Loucy (cell line): ENCODE measurements around the gene PTGES2.
"Not testable (repeated sequence)": the region's sequence is repeated elsewhere in the genome, so short reads cannot be mapped to it uniquely, and the experiment has no call there.

Experiments
- H2AFZ ChIP-seq: fragments of 200-600 bp; sonication (generic); 2 replicates; pipeline ENCODE4 v1.6.0; 2016; ENCODE audit warnings: antibody characterized with exemption, mild to moderate bottlenecking, low read length, moderate library complexity
- H3F3A ChIP-seq: fragments of 200-600 bp; 2 replicates; pipeline ENCODE4 v1.6.0; 2016; ENCODE audit warnings: antibody characterized with exemption, low read depth, mild to moderate bottlenecking
- H3K27me3 ChIP-seq: fragments of 200-600 bp; sonication (generic); 2 replicates; pipeline ENCODE4 v1.6.1; 2014; ENCODE audit warnings: low read length, mild to moderate bottlenecking; ENCODE audit not compliant: insufficient read depth, poor library complexity, severe bottlenecking
- H3K36me3 ChIP-seq: fragments of 200-600 bp; sonication (generic); 2 replicates; pipeline ENCODE4 v1.6.1; 2016; ENCODE audit warnings: low read length; ENCODE audit not compliant: insufficient read depth
- H3K4me1 ChIP-seq: fragments of 200-600 bp; sonication (generic); 2 replicates; pipeline ENCODE4 v1.5.1; 2014; ENCODE audit warnings: low read length, mild to moderate bottlenecking; ENCODE audit not compliant: insufficient read depth, poor library complexity, severe bottlenecking
- H3K4me2 ChIP-seq: fragments of 200-600 bp; sonication (generic); 2 replicates; pipeline ENCODE4 v1.6.0; 2014; ENCODE audit warnings: antibody characterized with exemption, low read length, low read depth, mild to moderate bottlenecking; ENCODE audit not compliant: poor library complexity, severe bottlenecking
- H3K4me3 ChIP-seq: fragments of 200-600 bp; sonication (generic); 2 replicates; pipeline ENCODE4 v1.5.1; 2014; ENCODE audit warnings: low read length, mild to moderate bottlenecking, mixed read lengths; ENCODE audit not compliant: poor library complexity, severe bottlenecking
- H3K79me2 ChIP-seq: fragments of 200-600 bp; sonication (generic); 2 replicates; pipeline ENCODE4 v1.6.1; 2014; ENCODE audit warnings: low read length; ENCODE audit not compliant: insufficient read depth
- H3K9ac ChIP-seq: fragments of 200-600 bp; sonication (generic); 2 replicates; pipeline ENCODE4 v1.6.0; 2014; ENCODE audit warnings: mild to moderate bottlenecking, low read depth, low read length, moderate library complexity; ENCODE audit not compliant: poor library complexity, severe bottlenecking
- H3K9me2 ChIP-seq: fragments of 200-600 bp; sonication (generic); replicated peaks from 2 replicates; pipeline ENCODE4 v1.6.1; 2016; ENCODE audit warnings: low read depth, low read length, mixed read lengths
- H3K9me3 ChIP-seq: fragments of 200-600 bp; sonication (generic); 2 replicates; pipeline ENCODE4 v1.6.1; 2014; ENCODE audit warnings: mild to moderate bottlenecking, antibody characterized with exemption, low read length, low read depth; ENCODE audit not compliant: insufficient read depth
- H4K20me1 ChIP-seq: fragments of 200-600 bp; sonication (generic); 2 replicates; pipeline ENCODE4 v1.6.0; 2014; ENCODE audit warnings: antibody characterized with exemption, low read length, mild to moderate bottlenecking; ENCODE audit not compliant: insufficient read depth, poor library complexity, severe bottlenecking
- EZH2phosphoT487 ChIP-seq: fragments of 200-600 bp; IDR thresholded peaks from 2 replicates; pipeline ENCODE4 v1.6.1; 2018; ENCODE audit warnings: antibody characterized with exemption, mild to moderate bottlenecking, moderate library complexity, borderline replicate concordance
- TF ChIP-seq, protein P1 (sequence below): fragments of 200-600 bp; sonication (generic); conservative IDR thresholded peaks from 2 replicates; pipeline ENCODE4 v1.5.1; 2014; ENCODE audit warnings: mild to moderate bottlenecking, antibody characterized with exemption, low read length

Gene PTGES2

DNA sequence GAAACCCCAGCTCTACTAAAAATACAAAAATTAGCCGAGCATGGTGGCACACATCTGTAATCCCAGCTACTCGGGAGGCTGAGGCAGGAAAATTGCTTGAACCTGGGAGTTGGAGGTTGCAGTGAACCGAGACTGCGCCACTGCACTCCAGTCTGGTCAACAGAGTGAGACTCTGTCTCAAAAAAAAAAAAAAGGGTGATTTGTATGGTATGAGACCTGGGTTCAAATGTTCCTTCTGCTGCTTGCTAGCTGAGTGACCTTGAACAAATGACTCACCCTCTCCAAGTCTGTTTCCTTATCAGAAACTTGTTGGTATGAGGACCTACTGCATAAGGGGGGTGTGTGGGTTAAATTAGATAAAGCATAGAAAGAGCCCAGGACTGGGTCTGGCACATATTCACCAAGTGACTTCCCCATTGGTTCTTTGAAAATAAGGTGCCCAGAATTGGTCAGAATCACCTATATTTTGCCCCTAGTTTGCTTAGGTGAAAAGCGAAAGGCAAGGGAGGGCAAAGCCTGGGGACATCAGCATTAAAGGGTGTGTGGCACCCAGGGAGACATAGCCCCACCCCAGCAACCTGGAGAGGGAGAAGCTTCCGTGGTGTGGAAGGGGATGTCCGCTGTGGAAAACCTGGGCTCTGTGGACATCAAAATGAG is 49.6 kb downstream of the PTGES2 start:
- H3K9me2 ChIP-seq, result no peaks in the 10 kb centered on the region
- no peak overlapping the region for H2AFZ ChIP-seq
- no peak for TF ChIP-seq EZH2phosphoT487
- TF ChIP-seq, protein P1, sequence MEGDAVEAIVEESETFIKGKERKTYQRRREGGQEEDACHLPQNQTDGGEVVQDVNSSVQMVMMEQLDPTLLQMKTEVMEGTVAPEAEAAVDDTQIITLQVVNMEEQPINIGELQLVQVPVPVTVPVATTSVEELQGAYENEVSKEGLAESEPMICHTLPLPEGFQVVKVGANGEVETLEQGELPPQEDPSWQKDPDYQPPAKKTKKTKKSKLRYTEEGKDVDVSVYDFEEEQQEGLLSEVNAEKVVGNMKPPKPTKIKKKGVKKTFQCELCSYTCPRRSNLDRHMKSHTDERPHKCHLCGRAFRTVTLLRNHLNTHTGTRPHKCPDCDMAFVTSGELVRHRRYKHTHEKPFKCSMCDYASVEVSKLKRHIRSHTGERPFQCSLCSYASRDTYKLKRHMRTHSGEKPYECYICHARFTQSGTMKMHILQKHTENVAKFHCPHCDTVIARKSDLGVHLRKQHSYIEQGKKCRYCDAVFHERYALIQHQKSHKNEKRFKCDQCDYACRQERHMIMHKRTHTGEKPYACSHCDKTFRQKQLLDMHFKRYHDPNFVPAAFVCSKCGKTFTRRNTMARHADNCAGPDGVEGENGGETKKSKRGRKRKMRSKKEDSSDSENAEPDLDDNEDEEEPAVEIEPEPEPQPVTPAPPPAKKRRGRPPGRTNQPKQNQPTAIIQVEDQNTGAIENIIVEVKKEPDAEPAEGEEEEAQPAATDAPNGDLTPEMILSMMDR, result no peak
- peaks cover 20% of the 10 kb centered on the region; the same call in 1 of the 2 replicates for H3K36me3 ChIP-seq
- peaks cover 10% of the 10 kb centered on the region for H4K20me1 ChIP-seq
- H3F3A ChIP-seq, result peaks cover under 1% of the 10 kb centered on the region; the same call in 1 of the 2 replicates
- peak overlapping the region; percentile 12 for H3K4me2 ChIP-seq
- no peaks in the 10 kb centered on the region for H3K9me3 ChIP-seq
- no peak overlapping the region for H3K4me3 ChIP-seq
- H3K4me1 ChIP-seq, result peaks cover 22% of the 10 kb centered on the region
- no peaks in the 10 kb centered on the region for H3K27me3 ChIP-seq
- no peak overlapping the region for H3K9ac ChIP-seq
- H3K79me2 ChIP-seq, result peaks cover 88% of the 10 kb centered on the region

GRCh38 chr9:128073253-128073886 is 54.2 kb downstream of the PTGES2 start:
- H3K4me2 ChIP-seq, result peak overlapping the region; percentile 90
- H3K9me3 ChIP-seq, result no peaks in the 10 kb centered on the region
- peaks cover 36% of the 10 kb centered on the region for H3K4me1 ChIP-seq
- peaks cover 96% of the 10 kb centered on the region for H3K79me2 ChIP-seq
- peak overlapping the region; percentile 77 for H3K4me3 ChIP-seq
- H2AFZ ChIP-seq, result no peak overlapping the region
- TF ChIP-seq, protein P1, result no peak
- TF ChIP-seq EZH2phosphoT487, result no peak
- H3K27me3 ChIP-seq, result no peaks in the 10 kb centered on the region
- peak overlapping the region; percentile 80 for H3K9ac ChIP-seq
- H3F3A ChIP-seq, result peaks cover 9% of the 10 kb centered on the region; the same call in 1 of the 2 replicates
- H4K20me1 ChIP-seq, result peaks cover 11% of the 10 kb centered on the region
- peaks cover 2% of the 10 kb centered on the region; the same call in 1 of the 2 replicates for H3K36me3 ChIP-seq
- no peaks in the 10 kb centered on the region for H3K9me2 ChIP-seq

DNA sequence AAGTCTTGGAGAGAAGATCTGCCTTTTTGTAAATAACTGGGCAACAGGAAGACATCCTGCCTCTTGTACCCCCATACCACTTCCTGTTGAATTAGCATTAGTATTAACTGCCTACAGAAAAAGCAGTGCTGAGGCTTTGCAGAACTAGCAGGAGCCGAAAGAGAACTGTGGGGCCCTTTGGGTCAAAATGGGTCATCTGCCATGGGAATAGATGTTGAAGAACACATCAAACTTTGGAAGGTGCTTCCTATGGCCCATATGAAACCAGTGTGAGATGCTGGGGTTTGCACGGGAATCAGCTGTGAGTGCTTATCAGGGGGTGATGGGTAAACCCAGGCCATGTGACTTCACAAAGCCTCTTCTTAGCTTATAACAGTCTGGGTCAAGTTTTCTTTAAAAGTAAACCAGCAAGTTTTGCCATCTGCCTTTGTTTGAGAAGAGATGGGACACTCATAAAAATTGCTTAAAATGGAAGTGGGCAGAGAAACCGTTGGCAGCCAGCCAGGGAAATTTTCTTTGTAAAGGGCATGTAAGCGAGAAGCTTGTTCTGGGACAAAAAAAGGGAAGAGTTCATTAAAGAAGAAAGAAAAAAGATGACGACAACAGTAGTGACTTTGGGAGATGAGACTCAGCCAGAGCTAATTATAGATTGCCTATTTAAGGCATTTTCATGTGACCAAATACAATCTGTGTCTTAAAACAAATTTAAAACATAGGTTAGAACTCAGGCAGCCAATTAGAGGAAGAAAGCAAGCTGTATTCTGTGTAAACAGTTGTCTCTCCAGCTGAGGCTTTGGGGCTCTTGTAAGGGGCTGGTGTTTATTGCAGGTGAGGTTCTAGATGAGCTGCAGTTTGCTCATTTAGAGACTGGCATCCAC is 55.1 kb downstream of the PTGES2 start:
- peaks cover 13% of the 10 kb centered on the region for H4K20me1 ChIP-seq
- TF ChIP-seq EZH2phosphoT487, result no peak
- TF ChIP-seq, protein P1, result no peak
- peak overlapping the region; percentile 77 for H3K4me3 ChIP-seq
- H3K36me3 ChIP-seq, result peaks cover 2% of the 10 kb centered on the region; the same call in 1 of the 2 replicates
- peak overlapping the region; percentile 90 for H3K4me2 ChIP-seq
- H3K9me2 ChIP-seq, result no peaks in the 10 kb centered on the region
- H2AFZ ChIP-seq, result 0 out of 2 replicates have a peak overlapping the region, but pooled peaks have one; percentile 3
- peaks cover 89% of the 10 kb centered on the region for H3K79me2 ChIP-seq
- peak overlapping the region; percentile 80 for H3K9ac ChIP-seq
- H3F3A ChIP-seq, result peaks cover 9% of the 10 kb centered on the region; the same call in 1 of the 2 replicates
- no peaks in the 10 kb centered on the region for H3K27me3 ChIP-seq
- peaks cover 31% of the 10 kb centered on the region for H3K4me1 ChIP-seq
- H3K9me3 ChIP-seq, result no peaks in the 10 kb centered on the region

GRCh38 chr9:128071475-128071874 is 56.1 kb downstream of the PTGES2 start:
- Histone ChIP-seq H3K79me2 (peaks cover 85% of the 10 kb centered on the region), H3K9ac (peak overlapping the region; percentile 80), H3K4me3 (peak overlapping the region; percentile 77), H4K20me1 (peaks cover 13% of the 10 kb centered on the region), H3K4me2 (peak overlapping the region; percentile 90), H3K4me1 (peaks cover 36% of the 10 kb centered on the region)
- H3K9me2 ChIP-seq, H3K9me3 ChIP-seq, H3K36me3 ChIP-seq, H3K27me3 ChIP-seq, H2AFZ ChIP-seq, H3F3A ChIP-seq: not testable (repeated sequence)
